Measurements from ENCODE around the gene GSTA1. TPM values are rescaled to one million over a fixed set of nuclear protein-coding genes. Genes with fewer than 3 reads are reported as not detected.
"Not testable (repeated sequence)": the region's sequence is repeated elsewhere in the genome, so short reads cannot be mapped to it uniquely, and the experiment has no call there.

GSTA1 gene
- total RNA-seq, 4 donors from 2014 or later, result 0.90 to 0.95 TPM; not detected in 2

DNA sequence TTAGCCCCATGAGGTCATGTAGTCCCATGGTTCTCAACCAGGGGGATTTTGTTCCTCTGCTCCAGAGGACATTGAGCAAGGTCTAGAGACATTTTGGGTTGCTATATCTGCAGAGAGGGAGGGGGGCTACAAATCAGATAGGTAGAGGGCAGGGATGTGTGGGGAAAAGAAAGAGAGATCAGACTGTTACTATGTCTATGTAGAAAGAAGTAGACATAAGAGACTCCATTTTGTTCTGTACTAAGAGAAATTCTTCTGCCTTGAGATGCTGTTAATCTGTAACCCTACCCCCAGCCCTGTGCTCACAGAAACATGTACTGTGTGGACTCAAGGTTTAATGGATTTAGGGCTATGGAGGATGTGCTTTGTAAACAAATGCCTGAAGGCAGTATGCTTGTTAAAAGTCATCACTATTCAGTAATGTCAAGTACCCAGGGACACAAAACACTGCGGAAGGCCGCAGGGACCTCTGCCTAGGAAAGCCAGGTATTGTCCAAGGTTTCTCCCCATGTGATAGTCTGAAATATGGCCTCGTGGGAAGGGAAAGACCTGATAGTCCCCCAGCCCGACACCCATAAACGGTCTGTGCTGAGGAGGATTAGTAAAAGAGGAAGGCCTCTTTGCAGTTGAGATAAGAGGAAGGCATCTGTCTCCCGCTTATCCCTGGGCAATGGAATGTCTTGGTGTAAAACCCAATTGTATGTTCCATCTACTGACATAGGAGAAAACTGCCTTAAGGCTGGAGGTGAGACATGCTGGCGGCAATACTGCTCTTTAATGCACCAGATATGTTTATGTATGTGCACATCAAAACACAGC lies 41.7 kb downstream of the GSTA1 start:
- H3K27me3 ChIP-seq; intact Hi-C loops (cut with DNase I; ENCODE audit: low total_unique reads); H3K4me1 ChIP-seq; DNase-seq; H3K9me3 ChIP-seq; H3K27ac ChIP-seq; H3K4me3 ChIP-seq; H3K36me3 ChIP-seq: not testable (repeated sequence)

- TF ChIP-seq, protein P1, sequence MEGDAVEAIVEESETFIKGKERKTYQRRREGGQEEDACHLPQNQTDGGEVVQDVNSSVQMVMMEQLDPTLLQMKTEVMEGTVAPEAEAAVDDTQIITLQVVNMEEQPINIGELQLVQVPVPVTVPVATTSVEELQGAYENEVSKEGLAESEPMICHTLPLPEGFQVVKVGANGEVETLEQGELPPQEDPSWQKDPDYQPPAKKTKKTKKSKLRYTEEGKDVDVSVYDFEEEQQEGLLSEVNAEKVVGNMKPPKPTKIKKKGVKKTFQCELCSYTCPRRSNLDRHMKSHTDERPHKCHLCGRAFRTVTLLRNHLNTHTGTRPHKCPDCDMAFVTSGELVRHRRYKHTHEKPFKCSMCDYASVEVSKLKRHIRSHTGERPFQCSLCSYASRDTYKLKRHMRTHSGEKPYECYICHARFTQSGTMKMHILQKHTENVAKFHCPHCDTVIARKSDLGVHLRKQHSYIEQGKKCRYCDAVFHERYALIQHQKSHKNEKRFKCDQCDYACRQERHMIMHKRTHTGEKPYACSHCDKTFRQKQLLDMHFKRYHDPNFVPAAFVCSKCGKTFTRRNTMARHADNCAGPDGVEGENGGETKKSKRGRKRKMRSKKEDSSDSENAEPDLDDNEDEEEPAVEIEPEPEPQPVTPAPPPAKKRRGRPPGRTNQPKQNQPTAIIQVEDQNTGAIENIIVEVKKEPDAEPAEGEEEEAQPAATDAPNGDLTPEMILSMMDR (IDR thresholded peaks at IDR 0.05), result no peak
- no peak for TF ChIP-seq POLR2A (IDR thresholded peaks at IDR 0.05)
- Histone ChIP-seq H3K9me3 (no peaks in the 10 kb centered on the region), H3K36me3 (no peaks in the 10 kb centered on the region), H3K27ac (no peak overlapping the region), H3K27me3 (no peaks in the 10 kb centered on the region), H3K4me1 (no peaks in the 10 kb centered on the region), H3K4me3 (no peak overlapping the region)
- DNase-seq, result no peak
- intact Hi-C loops (cut with DNase I; ENCODE audit: low total_unique reads), result no loop called here
These were observed 43.4 kb downstream of the GSTA1 start for GRCh38 chr6:52760105-52760765.

DNA sequence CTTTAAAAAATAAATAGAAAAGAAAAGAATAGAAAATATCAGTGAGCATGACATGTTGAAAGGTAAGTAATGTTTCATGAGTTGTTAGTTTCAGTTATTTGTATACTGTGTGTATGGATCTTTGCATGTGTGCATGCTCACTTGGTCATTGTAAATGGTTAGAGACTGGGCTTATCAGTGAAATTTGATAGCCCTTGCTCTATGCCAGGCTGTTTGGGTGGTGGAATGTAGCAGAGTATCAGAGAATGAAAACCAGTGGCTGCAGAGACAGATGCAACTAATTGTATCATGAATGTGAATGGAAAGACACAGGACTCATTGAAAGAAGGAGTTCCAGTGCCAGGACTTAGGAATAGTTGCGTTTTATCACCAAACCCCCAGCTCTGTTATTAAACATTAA lies 44.5 kb downstream of the GSTA1 start:
- Histone ChIP-seq H3K27ac (no peak overlapping the region), H3K4me3 (no peak overlapping the region), H3K4me1 (no peaks in the 10 kb centered on the region), H3K36me3 (no peaks in the 10 kb centered on the region), H3K9me3 (no peaks in the 10 kb centered on the region), H3K27me3 (no peaks in the 10 kb centered on the region)
- TF ChIP-seq, protein P1 (IDR thresholded peaks at IDR 0.05), result no peak
- TF ChIP-seq POLR2A (IDR thresholded peaks at IDR 0.05), result no peak
- intact Hi-C loops (cut with DNase I; ENCODE audit: low total_unique reads), result no loop called here
- no peak for DNase-seq

DNA sequence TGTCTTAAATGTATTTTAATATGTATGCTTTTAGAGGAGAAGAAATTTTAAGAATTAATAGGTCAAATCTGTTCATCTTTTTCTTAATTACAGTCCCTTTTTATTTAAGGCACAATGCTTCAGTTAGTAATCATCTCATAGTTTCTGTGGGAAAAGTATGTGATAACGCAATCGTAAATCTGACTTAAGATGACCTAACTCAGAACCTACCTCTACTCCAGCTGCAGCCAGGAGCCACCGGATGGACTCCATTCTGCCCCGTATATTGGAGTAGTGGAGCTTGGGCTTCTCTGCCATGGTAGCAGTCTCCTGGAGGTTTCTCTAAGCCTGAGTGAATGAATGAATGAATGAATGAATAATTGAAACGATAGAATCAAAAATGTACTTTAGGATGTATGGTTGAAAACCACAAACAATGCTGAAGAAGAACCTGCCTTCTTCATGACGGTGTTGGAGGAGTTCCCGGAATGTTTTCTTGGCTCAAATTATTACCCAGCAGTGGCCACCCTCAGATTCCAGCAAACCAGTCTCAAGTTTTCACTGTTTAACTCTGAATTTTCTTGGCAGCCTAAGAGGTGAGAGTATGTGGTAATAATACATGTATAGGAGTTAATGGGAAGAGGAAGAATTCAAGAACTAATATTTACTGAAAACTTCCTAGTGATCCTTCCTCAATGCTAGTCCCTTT lies 45.8 kb downstream of the GSTA1 start:
- H3K4me3 ChIP-seq; H3K9me3 ChIP-seq; DNase-seq; H3K36me3 ChIP-seq; H3K27ac ChIP-seq; H3K27me3 ChIP-seq; intact Hi-C loops (cut with DNase I; ENCODE audit: low total_unique reads); H3K4me1 ChIP-seq: not testable (repeated sequence)

DNA sequence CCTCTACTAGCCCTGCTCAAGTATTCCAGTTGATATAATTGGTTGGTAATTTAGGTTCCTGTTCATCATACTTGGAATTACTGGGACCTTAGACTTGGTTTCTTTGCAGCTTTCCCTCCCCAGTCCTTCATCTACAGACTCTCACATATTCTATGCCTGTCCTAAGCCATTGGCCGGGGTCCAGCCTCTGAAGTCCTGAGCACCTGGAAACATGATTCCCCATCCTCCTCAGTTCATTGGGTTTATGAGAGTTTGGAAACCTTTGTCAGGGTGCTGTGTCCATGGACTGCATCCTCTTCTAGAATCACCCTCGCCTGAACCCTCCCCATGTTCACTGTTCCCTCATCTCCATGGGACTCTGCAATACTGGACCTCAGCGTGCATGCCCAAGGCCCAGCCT lies 49.2 kb downstream of the GSTA1 start:
- no peak for TF ChIP-seq POLR2A (IDR thresholded peaks at IDR 0.05)
- TF ChIP-seq, protein P1 (IDR thresholded peaks at IDR 0.05), result no peak
- no peaks in the 10 kb centered on the region for H3K9me3 ChIP-seq
- no peak for DNase-seq
- H3K27me3 ChIP-seq, result no peaks in the 10 kb centered on the region
- no peaks in the 10 kb centered on the region for H3K36me3 ChIP-seq
- H3K4me1 ChIP-seq, result no peaks in the 10 kb centered on the region
- no peak overlapping the region for H3K4me3 ChIP-seq
- H3K27ac ChIP-seq, result no peak overlapping the region
- intact Hi-C loops (cut with DNase I; ENCODE audit: low total_unique reads), result no loop called here

GRCh38 chr6:52753137-52753536 lies 50.5 kb downstream of the GSTA1 start:
- H3K27me3 ChIP-seq; H3K4me3 ChIP-seq; DNase-seq; H3K27ac ChIP-seq; H3K9me3 ChIP-seq; H3K36me3 ChIP-seq; intact Hi-C loops (cut with DNase I; ENCODE audit: low total_unique reads); H3K4me1 ChIP-seq: not testable (repeated sequence)

All from uterus (tissue), 4 donors.